Kidney capillary endothelial cell (primary cell): ENCODE measurements around the gene ANO9.

ENCODE experiments used
- DNase-seq: peaks from one replicate; pipeline ENCODE4 v3.0.0-alpha.2; 2018; ENCODE audit warnings: low spot score

Gene ANO9

GRCh38 chr11:384511-384910 lies 57.3 kb downstream of the ANO9 start:
- no peak for DNase-seq

DNA sequence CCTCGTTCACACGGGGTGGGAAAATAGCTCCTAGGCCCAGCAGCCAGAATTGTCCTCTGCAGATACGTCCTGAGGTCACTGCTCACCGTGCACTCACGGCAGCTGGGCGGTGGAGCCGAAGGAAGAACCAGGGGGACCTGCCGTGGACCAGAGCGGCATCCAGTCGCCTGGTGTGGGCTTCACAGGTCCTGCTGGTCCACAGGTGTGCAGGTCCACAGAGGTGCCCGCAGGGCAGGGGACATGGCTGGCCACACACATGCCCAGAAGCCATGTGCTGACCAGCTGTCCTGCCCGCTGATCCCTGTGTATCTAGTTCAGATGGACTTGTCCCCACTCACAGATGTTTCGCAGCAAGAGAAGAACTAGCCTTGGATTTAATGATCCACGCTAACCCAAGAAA lies 58.4 kb downstream of the ANO9 start:
- no peak for DNase-seq

DNA sequence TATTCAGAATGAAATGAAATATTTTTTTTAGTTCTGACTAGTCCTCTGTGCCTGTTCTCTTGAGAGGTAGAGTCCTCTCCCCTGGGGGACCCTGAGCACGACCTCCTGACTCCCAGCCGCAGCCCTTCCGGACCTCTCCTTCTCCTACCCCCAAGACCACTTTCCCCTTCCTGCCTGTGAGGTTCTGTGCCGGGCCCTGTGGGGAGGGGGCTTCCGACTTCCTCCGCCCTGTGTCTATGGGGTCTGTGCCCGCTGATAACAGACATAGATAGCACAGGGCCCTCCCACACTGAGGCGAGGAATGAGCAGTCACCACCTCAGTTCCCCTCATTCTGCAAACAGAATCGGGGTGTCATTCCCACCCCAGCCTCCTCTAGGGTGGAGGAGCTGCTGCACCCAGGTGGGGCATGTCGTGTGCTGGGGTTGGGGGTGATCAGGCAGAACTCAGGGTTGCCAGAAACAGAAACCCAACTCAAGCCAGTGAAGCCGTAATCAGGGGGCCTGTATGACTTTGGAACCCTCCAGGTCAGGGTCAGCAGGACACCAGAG lies 59.7 kb downstream of the ANO9 start:
- no peak for DNase-seq

DNA sequence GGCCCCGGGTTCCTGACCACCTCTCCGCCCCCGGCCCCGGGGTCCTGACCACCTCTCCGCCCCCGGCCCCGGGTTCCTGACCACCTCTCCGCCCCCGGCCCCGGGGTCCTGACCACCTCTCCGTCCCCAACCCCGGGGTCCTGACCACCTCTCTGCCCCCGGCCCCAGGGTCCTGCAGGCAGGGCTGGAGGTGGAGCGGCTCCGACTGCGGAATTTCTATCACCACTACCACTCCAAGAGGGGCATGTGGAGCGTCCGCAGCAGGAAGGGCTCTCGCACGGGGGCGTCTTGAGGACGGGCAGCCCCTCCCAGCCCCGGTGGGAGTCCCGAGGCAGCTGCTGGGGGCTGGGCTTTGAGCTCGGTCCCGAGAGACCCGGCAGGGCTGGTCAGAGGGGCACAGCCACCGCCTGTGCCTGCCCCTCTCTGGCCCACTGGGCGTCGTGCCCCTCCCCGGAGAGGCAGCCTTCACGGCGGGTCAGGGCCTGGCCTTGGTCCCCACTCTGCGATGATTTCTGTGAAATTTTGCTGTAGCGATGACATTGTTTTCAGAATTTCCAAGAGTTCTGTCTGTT lies 60.2 kb downstream of the ANO9 start:
- no peak for DNase-seq

GRCh38 chr11:380996-381395 lies 60.8 kb downstream of the ANO9 start:
- DNase-seq: no peak

GRCh38 chr11:380491-380890 lies 61.3 kb downstream of the ANO9 start:
- DNase-seq: no peak

GRCh38 chr11:380095-380480 lies 61.7 kb downstream of the ANO9 start:
- no peak for DNase-seq

- no peak for DNase-seq
Observed at GRCh38 chr11:379205-380094, 62.4 kb downstream of the ANO9 start.

DNA sequence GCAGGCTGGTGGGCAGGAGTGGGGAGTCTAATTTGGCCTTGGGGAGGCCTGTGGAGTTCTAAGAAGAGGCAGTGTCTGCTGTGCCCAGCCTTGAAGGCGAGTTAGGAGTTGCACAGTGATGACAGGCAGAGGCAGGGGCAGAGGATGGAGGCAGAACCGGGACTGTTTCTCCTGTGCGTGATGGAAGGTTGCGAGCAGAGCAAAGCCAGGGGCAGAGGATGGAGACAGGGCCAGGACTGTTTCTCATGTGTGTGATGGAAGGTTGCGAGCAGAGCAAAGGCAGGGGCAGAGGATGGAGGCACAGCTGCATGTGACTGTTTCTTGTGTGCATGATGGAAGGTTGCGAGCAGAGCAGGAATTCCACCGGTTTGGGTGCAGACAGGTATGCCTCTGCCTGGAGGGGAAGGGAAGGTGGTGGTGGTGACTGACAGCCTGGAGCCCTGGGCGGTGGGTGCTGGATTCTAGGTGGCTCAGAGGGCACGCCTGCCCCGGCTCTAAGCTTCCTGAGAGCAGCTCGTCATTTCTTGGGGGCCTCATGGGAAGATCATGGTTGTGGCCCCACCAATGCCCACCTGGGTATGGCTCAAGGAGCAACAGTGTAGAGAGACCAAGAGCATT lies 63.8 kb downstream of the ANO9 start:
- no peak for DNase-seq

GRCh38 chr11:377174-377865 lies 64.5 kb downstream of the ANO9 start:
- DNase-seq: no peak

- no peak for DNase-seq
Observed at GRCh38 chr11:376531-377173, 65.2 kb downstream of the ANO9 start.

DNA sequence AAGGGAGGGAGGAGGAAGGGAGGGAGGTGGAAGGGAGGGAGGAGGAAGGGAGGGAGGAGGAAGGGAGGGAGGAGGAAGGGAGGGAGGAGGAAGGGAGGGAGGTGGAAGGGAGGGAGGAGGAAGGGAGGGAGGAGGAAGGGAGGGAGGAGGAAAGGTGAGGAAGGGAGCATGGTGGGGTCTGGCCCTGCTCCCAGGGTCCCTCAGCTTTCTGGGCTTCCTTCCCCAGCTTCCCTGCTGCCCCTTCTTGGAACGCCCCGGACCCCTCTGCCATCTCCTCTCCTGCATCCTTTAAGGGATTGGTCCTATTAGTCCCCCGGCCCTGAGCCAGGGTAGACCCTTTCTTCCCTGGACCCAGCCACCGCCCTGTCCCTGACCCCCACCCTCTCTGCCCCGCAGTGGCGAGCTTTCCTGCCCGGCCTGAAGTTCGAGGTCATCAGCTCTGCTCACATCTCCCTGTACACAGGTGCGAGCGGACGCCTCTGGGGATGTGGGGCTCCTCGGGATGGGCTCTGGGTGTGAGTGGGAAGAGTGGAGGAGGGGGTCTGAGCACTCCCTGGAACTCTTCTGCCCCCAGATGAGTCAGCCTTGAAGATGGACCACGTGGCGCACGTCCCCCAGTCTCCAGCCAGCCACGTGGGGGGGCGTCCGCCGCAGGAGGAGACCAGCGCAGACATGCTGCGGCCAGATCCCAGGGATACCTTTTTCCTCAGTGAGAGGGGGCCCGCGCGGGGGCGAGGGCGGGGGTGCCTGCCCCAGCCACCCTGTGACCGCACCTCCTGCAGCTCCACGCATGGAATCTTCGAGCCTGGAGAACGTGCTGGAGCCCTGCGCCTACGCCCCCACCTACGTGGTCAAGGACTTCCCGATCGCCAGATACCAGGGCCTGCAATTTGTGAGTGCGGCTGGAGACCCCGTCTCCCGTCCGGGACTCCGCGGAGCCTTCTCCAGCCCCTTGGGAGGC lies 66.5 kb downstream of the ANO9 start:
- DNase-seq: no peak

DNA sequence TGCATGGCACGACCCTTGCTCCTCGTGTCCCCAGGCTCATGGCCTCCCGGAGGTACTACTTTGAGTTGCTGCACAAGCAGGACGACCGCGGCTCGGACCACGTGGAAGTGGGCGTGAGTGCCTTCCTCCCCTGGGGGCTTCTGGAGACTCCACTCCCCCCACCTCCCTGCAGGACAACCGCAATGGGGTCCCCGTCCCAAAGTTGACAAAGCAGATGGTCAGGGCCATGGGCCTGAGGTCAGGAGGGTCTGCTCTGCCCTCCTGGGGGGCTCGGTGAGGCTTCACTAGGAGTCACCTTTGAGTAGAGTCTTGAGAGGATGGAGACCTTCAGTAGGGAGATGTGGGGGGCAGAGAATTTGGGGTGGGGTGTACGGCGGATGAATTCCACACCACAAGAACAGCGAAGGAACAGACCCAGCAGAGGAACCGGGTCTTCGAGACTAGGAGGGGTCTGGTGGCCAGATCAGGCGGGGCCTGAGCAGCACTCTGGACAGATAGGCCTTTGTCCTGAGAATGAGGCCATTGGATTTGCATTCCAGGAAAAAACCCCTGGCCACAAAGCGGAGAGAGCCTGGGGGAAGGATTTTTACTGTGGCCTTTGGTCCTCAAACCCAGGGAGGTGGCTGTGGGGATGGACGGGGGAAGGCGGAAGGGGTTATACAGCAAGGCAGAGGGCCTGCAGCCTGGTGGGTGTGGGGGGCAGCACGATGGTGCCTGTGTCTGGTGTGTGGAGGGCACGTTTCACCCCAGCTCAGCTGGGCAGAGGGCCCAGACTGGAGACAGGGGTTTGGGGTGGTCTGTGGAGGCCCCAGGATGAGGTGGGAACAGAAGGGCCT lies 67.9 kb downstream of the ANO9 start:
- DNase-seq: no peak

- DNase-seq: no peak
Observed at GRCh38 chr11:372809-373715, 68.7 kb downstream of the ANO9 start.

DNA sequence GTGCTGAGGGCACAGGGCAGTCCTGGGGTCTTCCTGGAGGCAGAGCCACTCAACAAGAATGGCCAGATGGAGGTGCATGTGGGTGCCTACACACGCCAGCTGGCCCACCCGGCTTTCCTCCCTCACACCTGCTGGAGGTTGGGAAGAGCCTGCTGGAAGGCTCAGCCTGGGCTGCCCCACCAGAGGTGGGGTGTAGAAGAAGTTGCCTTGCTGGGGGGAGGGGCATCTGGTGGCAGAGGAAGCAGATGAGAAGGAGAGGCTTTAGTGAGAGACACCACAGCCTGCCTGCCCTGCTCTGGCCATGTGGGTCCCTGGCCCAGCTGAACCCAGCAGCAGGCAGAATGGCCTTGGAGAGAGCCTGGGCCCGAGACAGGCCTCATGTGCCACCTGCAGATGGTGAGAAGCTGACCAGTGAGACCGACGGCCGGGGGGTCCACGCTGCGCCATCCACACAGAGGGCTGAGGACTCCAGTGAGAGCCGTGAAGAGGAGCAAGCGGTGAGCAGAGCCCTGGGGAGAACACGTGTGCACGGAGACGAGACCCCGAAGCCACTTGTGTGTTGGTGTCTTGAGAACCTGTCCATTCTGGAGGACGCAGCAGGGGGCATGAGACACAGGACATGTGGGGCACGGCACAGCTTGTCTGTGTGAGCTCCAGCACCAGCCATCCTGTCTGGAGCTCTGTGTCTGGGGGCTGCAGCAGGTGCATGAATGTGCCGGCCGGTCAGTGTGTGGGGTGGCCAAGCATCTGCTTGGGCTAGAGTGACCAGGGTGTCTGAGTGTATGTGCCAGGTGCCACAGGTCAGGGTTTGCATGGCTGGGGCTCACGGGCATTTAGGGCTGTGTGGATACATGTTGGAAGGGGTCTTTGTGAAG lies 69.9 kb downstream of the ANO9 start:
- no peak for DNase-seq

GRCh38 chr11:371051-371450 lies 70.8 kb downstream of the ANO9 start:
- no peak for DNase-seq

DNA sequence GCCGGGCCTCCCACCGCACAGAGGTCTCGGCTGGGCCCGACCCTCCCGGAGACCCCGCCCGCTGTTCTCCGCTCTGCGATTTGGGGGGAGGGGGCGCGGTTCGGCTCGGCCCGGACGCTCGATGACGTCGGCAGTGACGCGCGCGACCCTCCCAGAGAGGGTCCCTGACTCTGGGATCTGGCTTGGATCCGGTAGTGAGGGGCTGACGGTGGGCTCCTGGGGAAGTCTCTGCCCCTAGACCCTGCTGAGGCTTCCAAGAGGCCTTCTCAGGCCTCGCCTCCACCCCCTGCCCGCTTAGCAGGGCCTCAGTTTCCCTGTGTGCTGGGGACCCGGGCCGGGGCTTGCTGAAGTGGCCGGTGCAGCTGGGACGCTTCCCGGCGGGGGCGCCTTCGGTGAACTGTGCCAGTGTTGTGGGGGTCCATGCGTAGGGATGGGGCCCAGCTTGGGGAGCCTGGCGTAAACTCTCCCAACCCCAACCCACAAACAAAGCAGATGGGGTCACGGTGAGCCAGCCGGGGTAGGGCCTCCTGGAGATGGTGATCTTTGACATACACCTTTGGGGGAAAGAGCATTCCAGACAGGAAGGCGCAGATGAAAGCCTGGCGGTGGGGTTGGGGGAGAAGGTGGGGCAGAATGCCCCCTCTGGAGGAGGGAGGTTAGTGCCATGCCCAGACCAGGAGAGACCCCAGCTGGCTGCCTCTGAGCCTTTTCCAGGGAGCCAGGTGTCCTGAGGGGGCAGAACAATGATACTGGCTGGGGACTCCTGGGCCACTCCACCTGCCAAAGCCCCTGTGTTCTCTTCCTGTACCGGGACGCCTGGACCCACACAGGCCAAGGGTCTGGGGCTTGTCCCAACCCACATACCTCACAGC lies 71.5 kb downstream of the ANO9 start:
- no peak for DNase-seq
